GM18508 (cell line): ENCODE data around the gene CSF3R.

ENCODE experiments used
- ATAC-seq: cut with Tn5 transposase; IDR thresholded peaks from one replicate; pipeline ENCODE4 v1.9.1; 2021; ENCODE audit warnings: moderate number of reproducible peaks; ENCODE audit not compliant: insufficient read depth, unreplicated experiment

CSF3R gene

DNA sequence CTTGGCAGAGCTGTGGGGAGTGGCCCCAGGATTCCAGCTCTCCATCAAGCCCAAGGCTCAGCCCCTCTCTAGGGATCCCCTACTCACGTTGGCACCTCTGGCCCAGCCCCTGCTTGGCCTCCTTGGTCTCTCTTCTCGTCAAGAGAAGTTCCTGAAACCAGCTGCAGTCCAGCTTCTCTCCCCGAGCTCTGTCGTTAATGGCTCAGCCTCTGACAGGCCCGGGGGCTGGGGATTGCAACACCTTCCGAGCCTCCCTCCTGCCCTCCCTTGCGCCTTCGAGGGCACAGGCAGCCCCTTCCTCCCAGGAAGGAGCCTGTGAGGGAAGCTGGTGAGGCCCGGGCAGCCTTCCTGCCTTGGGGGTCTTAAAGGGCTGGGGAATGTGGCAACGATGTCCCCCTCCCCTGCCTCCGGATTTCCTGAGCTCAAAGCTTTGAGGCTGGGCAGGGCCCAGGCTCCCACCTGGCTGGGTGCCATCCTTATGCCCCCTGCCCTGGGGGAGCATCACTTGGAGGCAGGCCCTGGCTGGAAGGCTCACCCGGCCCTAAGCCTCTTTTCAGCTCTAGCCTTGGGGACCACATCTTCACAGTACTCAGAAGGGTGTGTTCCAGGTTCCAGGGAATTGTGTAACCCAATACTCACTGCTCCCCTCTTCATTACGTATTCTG, at the start of gene CSF3R:
CSF3R (minus strand) TSS at position 190 of the 665 bp plus-strand sequence. CDS start 3,417 bp downstream, outside the sequence.
- no peak for ATAC-seq

DNA sequence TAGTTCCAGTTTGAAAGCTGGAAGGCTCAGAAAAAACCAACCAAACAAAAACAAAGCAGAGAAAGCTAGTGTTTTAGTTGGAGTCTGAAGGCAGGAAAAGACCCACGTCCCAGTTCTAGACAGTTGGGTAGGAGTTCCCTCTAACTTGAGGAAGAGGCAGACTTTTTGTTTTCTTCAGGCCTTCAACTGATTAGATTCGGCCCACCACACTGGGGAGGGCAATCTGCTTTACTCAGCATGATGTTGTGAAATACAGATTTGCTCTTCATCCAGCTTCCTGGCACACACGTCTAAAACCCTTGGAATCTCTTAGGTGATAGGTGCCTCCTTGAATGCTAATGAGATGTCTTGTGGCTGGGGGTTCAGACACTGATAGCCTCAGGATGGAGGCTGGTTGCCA, 49.1 kb upstream of the CSF3R start:
- no peak for ATAC-seq

DNA sequence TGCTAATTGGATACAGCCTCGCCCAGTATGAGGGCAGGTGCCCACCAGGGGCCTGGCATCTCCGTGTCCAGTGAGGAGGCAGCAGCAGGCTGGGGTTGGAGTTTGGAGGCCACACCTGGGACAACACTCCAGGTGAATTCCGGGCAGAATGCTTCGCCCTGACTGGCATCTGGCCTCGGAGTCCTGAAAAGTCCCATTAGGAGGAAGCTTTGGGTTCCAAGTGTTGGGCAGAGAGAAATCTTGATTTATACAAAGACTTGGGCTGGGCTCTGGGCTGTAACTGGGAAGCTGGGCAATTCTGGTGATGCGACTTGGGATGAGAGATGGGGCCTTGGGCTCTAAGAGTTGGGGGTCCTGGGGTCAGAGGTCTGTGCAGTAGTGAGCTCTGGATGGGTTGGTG, 48.1 kb upstream of the CSF3R start:
- ATAC-seq, result no peak

DNA sequence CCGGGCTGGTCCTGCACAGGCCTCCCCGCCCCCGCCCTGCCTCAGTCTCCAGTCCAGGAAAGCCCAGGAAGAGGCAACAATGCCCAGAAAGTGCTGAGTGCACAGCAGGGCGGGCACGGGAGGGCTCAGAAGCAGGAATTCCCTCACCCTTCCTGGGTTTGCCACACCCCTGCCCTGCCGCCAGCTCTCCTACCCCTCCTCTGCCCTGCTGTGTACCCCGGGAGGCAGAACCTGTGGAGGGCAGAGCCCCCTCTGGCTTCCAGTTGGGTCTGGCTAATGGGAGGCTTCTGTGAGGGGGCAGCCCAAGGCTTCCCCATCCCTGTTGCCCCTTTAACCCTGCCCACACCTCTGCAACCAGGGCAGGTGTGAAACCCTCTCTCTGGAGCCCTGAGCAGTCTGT, 47.5 kb upstream of the CSF3R start:
- ATAC-seq, result no peak

DNA sequence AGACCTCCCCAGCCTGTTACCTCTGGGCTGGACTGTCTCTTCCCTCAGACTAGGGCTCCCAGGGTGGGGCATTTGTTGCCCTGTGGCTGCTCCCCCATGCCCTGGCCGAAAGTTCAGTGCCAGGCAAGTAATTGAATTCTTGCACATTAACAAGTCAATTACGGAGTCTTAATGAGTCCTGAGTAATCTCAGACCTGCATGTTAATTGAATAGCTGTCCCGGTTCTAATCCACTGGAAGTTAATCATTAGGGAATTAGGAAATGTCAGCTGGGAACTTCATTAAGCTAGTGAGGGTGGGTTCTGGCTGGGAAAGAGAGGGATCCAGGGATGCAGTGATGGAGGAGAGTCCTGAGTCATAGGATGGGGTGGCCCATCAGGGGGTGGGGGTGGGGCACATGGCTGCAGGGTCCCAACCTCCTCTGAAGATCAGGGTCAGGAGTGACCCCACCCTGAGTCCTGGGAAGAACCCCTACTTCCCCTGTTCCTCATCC, 47.1 kb upstream of the CSF3R start:
- no peak for ATAC-seq

DNA sequence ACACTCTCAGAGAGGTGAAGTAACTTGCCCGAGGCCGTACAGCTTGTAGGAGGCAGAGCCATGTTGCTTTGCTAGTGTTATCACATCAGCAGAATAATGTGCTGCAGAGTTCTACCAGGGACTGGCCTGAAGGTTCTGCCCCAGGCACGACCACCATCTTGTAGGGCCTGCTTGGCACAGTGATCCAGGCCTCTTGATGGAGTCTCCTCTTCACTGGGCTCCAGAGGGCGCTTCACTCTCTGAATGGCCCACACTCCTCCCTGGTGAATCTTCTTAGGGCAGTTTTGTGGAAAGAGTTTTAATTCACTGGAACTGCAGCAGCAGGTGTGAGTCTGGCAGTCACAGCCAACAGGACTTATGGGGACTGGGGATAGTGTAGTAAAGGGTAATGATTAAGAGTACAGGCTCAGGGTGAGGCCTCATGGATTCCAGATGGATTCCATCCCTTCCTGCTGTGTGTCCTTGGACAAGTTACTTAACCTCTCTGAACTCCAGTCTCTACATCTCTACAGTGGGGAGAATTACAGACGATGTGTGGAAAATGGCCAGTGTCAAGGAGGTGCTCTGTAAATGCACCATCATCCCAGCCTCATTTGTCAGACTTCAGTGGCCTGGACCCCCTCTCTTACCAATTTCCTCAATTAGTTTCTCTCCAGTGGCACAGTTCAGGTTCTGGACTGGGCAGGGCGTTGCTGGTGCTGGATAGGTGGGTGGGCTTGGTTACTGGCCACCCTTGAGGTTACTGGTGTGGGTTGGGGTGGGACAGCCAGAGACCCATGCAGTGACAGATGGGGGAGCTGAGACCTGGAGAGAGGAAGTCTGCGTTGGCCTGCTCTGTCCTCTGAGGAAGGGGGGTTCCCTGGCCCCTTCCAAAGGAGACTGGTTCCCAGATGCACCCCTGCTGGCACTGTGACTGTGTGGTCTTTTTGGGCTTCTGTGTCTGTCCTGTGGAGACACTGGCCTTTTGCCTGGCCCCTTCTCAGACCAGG, 45.9 kb upstream of the CSF3R start:
- ATAC-seq, result no peak

DNA sequence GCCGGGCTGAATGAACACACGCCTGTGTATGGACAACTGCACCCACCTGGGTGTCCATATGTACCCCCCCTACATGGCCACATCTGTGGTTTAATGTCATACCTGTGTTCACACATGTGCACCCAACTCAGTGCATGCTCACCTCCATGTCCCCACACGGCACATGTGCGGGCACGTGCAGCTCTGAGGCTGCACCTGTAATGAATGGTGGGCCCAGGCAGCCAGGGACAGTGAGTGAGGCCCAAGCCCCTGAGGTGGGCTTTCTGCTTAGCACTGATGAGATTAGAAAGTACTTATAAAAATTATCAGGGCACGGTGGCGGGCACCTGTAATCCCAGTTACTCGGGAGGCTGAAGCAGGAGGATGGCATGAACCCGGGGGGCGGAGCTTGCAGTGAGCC, 42.5 kb upstream of the CSF3R start:
- ATAC-seq, result no peak

DNA sequence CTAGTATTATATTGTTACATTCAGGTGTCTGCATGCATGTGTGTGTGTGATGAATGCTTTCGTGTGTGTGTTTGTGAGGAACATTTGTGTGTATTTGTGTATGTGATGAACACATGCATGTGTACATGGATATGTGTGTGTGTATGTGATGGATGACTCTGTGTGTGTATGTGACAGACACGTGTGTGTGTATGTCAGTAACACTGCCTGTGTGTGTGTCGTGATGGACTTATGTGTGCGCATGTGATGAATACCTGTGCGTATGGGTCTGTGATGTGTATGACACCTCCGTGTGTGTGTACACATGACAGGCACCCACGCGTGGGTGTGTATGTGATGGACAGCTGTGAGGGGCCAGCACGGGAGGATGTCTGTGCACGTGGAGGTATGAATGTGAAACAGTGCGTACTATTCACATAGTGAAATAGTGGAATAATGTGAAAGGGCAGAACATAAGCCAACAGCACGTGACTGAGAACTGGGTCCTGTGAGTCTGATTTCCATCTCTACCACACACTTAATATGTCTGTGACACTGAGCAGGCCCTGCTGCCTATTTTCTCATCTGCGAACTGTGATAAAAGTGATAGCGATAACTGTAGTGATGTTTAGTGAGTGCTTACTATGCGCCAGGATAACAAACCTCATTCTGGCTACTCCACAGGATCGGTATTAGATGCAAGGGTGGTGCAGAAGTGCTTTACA, 41.8 kb upstream of the CSF3R start:
- no peak for ATAC-seq

DNA sequence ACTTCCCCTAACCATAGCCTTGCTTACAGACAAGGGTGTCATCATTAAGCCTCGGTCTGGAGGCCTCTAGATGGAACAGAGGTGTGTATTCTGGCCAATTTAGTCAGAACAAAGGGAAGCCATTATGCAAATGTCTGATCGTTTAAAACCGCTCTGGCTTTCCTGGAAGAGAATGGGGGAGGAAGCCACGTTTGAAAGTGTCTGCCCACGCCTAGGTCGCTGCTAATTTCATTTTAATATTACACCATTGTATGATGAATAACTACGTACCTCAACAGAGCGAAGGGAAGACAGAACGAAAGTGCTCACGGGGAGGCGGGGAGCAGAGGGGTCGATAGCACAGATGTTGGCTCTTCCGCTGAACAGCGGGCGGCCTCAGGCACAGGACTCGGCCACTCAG, 41.1 kb upstream of the CSF3R start:
- no peak for ATAC-seq

DNA sequence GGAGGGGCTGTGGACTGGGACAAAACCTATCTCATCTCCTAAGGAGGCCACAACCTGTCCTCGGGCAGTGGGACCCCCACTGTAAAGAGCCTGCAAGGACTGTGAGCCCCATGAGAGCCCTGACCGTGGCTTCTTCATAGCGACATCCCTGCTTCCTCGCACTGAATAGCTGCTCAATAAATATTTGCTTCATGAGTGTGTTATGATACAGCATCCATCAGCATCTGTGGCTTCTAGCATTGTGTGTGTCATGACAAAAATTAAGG, 40.5 kb upstream of the CSF3R start:
- no peak for ATAC-seq

DNA sequence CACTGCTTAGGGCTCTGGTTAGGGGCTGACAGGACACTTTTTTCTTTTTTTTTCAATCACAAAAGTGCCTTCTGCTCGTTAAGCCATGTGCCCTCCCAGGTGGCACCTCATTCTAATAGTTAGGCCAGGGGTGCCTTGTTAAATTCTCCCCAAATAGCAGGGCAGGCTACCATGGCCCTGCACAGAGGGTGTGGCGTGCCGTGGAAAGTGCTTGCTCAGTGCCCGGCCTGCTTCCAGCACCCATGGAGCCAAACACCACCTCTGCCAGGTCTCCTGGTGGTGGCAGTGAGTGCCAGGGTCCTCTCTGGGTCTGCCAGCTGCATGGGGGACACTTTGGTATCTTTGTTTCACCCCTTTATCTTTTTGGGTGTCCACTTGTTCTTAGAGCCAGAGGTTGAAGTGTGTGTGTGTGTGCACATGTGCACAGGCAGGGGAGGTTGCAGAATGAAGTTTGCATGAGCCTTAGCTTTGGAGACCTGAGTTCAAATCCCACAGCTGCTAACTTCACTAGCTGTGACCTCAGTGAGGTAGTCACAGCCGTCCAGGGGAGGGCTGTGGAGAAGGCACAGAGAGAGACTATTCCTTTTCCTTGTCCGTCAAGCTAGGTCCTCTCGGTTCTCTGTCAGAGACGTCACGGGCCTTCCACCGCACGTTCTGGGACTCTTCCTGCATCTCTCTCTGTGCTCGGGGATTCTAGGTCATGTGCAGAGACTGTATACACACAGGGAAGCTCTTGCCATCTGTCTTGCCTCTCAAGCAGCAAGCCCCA, 39.9 kb upstream of the CSF3R start:
- no peak for ATAC-seq

DNA sequence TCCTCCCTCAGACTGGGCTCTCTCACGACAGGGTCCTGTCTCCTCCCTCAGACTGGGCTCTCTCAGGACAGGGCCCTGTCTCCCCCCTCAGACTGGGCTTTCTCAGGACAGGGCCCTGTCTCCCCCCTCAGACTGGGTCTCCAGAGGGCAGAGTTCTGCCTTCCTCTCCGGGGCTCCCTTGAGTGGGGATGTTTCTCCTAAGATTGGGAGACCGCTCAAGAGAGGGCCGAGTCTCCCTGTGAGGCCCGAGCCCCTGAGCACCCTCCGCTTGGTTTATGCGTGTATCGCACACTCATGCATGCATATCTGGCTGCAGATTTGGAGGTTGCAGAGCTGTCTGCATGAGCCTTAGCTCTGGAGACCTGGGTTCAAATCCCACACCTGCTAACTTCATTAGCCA, 39.3 kb upstream of the CSF3R start:
- no peak for ATAC-seq

DNA sequence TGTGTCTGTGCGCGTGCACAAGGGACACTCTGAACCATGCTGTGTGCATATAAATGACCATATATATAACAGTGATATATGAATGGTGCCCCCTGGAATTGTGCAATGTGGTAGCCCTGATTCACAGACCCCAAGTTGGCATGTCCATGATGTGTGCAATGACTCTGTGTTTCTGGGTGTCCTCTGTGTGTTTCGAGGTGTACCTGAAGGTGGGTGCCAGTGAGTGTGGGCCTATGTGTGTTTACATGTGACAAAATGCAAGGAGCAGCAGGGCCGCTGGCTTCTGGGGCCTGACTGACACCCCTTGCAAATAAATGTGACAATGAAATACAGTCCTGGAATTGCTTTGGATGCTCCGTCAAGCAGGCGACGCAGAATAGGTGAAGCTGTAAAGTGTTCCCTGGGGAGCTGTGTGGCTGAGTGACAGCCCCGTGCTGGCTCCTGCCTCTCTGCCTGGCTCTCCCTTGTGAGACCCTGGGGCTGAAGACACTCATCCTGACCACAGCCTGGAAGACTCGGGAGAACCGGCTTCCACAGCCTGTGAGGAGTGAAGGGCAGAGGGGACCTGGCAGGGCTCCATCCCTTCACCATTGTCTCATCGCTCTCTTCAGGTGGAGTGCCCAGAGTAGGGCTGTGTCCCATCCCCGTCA, 38.2 kb upstream of the CSF3R start:
- ATAC-seq, result no peak

DNA sequence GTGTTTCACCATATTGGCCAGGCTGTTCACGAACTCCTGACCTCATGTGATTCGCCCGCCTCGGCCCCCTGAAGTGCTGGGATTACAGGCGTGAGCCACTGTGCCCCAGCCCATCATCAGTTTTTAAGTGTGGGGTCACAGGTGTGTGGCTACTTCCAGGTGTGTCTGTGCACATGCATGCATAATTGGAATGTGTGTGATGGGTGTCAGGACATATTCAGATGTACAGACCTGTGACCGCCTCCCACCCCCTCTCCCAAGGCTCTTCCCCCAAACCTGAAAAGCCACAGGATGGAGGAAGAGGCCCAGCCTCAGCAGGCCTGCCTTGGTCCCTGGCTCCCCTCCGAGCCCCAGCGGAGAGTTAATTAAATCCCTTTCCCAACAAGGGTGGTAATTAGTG, 37.3 kb upstream of the CSF3R start:
- no peak for ATAC-seq

DNA sequence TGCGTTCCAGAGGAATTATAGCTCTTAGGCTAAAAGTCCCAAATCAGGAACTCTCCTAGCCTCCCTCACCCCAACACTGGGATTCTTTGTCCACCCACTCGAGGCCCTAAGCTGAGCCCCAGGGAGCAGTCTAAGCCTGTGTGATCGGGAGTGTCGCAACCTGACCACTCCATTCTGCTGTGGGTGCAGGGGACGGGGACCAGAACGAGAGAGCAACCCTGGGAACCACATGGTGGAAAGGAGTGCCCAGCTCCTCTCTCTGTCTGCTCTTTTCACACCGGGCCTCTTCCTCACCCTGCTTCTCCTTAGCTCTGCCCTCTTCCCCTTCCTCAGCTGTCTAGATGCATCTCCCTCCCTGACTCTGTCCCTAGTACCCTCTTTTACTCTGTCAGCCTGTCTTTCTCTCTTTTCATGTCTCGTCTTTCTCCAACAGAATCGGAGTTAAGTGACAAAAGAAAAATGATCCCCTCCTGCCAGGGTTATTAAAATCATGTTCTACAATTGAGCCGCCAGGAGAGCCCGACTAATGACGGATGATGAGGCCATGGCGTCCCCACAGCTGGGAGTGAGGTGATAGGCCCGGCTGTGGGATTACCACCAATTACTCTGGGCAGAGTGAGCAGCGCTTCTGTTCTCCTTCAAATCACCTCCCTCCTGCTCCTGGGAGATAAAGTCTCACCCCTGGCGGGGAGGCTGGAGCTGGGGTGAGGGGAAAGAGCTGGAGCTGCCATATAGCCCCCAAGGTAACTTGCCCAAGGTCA, 34.5 kb upstream of the CSF3R start:
- no peak for ATAC-seq

DNA sequence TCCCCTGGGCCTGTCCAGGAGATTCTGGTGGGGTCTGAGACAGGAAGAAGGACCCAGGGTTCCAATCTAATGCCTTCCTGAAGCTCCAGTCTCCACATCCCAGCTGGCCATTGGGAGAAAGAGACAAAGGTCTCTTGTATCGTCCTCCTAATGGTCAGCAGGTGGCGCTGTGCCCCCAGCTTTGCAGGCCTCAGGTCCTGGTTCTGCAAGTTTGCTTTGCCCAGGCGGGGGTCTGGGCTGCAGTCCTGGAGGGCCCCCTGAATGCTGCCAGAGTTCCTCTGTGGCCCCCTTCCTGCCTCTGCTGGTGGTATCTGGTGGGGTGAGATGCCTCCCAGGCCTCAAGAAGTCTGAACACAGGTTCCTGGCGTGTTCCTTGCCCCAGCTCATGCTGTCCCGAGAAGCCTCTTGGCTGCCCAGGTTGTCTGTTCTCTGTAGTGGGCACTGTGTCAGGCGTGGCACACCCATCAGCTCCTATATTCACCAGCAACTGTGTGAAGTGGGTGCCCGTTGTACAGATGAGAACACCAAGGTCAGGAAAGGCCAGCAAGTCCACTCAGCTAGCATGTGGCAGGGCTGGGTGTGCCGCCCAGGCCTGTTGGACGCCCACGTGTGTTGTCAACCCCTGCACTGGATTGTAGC, 33.8 kb upstream of the CSF3R start:
- ATAC-seq, result no peak

DNA sequence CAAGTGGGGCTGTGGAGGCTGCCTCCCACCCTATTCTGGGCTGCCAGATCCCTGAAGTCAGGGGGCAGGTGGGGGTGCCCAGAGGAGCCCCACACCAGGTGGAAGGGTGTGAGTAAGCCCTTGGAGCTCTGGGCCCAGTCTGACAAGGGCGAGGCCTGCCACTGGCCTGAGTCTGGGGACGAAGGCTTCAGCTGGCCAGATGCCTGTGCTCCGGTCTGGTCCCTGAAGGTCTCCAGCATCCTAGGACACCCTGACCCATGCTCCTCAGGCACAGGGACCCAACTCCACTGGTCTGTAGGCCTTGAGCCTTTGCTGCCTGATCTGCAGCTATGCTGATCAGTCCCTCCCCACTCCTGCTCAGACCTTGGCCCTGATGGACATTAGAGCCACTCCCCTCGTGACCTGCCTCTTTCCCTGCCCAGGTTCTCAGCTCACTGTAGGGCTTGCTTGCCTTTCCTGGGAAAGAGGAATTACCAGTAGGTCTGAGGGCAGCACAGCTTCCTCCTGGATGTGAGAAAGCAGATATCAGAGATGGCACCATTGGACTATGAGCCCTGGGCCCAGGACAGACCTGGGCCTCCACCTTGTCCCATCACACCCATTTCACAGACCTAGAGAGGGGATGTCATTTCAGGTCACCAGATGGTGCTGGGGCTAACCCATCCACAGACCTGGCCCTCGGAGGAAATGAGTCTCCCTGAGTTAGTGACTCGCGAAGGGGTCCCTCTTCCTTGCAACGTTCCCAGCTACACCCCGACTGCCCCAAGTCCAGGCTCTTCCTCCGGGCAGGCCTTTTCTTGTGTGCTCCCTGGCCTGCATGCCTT, 32.8 kb upstream of the CSF3R start:
- ATAC-seq, result no peak

DNA sequence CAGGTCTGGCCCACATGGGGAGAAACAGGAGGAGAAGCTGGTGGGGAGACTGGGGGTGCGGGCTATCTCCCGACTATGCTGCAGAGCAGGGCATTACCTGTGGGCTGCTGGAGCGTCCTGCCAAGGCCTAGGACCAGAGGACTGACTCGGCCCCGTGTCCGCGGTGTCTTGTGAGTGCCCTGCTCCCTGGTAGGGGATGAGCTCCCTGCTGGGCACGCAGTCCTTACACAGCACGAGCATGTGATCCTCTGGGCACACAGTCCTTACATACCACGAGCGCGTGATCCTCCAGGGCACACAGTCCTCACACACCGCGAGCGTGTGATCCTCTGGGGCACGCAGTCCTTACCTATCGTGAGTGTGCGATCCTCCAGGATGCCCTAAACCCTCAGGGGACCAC, 31.8 kb upstream of the CSF3R start:
- no peak for ATAC-seq
